Esophagus (tissue), 2 donors: ENCODE data around the gene CSH1. TPM values are rescaled to one million over a fixed set of nuclear protein-coding genes. Genes with fewer than 3 reads are reported as not detected.
"Not testable (repeated sequence)": the region's sequence is repeated elsewhere in the genome, so short reads cannot be mapped to it uniquely, and the experiment has no call there.

Experiments
- H3K27ac ChIP-seq, 2 donors: one replicate each; pipeline ENCODE4 v1.5.1; 2013; ENCODE audit warnings: low read depth in 2 of 2, mild to moderate bottlenecking in 2 of 2, inconsistent platforms in 1 of 2, low read length in 1 of 2, moderate library complexity in 1 of 2
- H3K27me3 ChIP-seq, 2 donors: one replicate each; pipeline ENCODE4 v1.6.1; 2013; ENCODE audit warnings: low read length in 2 of 2, control low read depth in 1 of 2, mild to moderate bottlenecking in 1 of 2; ENCODE audit not compliant: insufficient read depth in 2 of 2, control insufficient read depth in 1 of 2
- H3K36me3 ChIP-seq, 2 donors: one replicate each; pipeline ENCODE4 v1.6.1; 2013; ENCODE audit warnings: low read length in 1 of 2; ENCODE audit not compliant: control insufficient read depth in 2 of 2, insufficient read depth in 2 of 2
- H3K4me1 ChIP-seq, 2 donors: one replicate each; pipeline ENCODE4 v1.6.1; 2013; ENCODE audit warnings: low read length in 1 of 2; ENCODE audit not compliant: control insufficient read depth in 2 of 2, insufficient read depth in 2 of 2
- H3K4me3 ChIP-seq, 2 donors: one replicate each; pipeline ENCODE4 v1.5.1; 2013; ENCODE audit warnings: low read length in 2 of 2, mild to moderate bottlenecking in 2 of 2, low read depth in 1 of 2, moderate library complexity in 1 of 2
- H3K9me3 ChIP-seq, 2 donors: one replicate each; pipeline ENCODE4 v1.6.1; 2013; ENCODE audit warnings: mild to moderate bottlenecking in 2 of 2, low read depth in 1 of 2, low read length in 1 of 2, moderate library complexity in 1 of 2; ENCODE audit not compliant: control insufficient read depth in 2 of 2, insufficient read depth in 1 of 2
- WGBS, 2 donors: extraction: QIAGEN DNeasy Blood & Tissue Kit; methylation state at CpG; one replicate each; pipeline ENCODE4 v1.1.7; 2013; 5-methylcytosine and 5-hydroxymethylcytosine counted together
- polyA plus RNA-seq, 2 donors: library from polyadenylated mRNA; stranded (reverse); fragments of 200-250 nt; gene quantifications; one replicate each; pipeline ENCODE4 v1.2.3, GENCODE V29; 2013
- donor health status: healthy with polysubstance abuse.
- donor health status: Bipolar disorder and iron deficiency.

CSH1 gene
- polyA plus RNA-seq, 2 donors, result not detected

DNA sequence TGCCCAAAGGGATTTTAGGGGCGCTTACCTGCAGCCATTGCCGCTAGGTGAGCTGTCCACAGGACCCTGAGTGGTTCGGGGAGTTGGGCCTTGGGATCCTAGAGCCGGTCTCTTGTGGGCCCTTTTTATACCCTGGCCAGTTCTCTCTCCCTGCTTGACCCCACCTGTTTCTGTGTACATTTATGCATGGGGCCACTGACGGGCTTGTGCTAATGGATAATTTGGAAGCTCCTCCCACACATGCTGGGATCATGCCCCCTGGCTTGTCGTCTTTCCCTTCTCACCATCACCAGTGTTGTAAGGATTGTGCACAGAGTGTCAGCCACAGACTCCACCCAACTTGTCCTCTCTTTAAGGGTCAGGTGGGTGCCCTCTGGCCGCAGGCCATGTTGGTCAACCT, 22.8 kb downstream of the CSH1 start, which contains the start of gene CSH2:
CSH2 (minus strand) TSS at position 101 of the 400 bp plus-strand sequence; CDS start at position 38, 63 bp downstream.
- WGBS, 2 donors, result 80 to 82% methylated on average over 6 to 7 of the region's 7 CpGs

DNA sequence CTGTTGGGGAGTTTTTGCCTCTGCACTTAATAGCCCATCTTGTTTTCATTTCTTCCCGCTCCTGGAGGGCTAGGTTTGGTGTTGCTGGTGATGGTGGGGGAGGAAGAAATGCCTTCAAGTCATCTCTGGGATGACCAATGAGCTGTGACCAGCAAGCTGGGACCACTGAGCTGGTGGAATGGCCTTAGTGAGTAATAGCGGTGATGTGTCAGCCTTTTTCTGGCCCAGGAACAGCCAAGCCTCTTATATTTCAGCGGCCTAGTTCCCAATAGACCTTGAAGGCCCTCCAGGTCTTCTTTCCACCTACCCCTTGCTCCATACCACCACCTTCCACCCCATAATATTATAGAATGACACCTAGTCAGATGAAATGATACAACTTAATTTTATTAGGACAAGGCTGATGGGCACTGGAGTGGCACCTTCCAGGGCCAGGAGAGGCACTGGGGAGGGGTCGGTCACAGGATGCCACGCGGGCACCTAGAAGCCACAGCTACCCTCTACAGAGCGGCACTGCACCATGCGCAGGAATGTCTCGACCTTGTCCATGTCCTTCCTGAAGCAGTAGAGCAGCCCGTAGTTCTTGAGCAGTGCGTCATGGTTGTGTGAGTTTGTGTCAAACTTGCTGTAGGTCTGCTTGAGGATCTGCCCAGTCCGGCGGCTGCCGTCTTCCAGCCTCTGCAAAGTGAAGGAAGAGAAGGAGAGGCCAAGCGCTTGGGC, 24.6 kb downstream of the CSH1 start:
- WGBS, 2 donors, result 92 to 96% methylated on average over 12 to 13 of the region's 15 CpGs
- not testable (repeated sequence) for H3K4me3 ChIP-seq, H3K9me3 ChIP-seq, H3K36me3 ChIP-seq, H3K4me1 ChIP-seq, H3K27me3 ChIP-seq, H3K27ac ChIP-seq

More for the DNA sequence above, 22.8 kb downstream of the CSH1 start, which contains the start of gene CSH2:
- not testable (repeated sequence) for H3K4me3 ChIP-seq, H3K27me3 ChIP-seq, H3K27ac ChIP-seq, H3K9me3 ChIP-seq, H3K4me1 ChIP-seq, H3K36me3 ChIP-seq

- not testable (repeated sequence) for H3K27ac ChIP-seq, H3K9me3 ChIP-seq
- 91 to 93% methylated on average over 4 of the region's 4 CpGs for WGBS, 2 donors
Measured at GRCh38 chr17:63870292-63870665, 26.1 kb downstream of the CSH1 start.

GRCh38 chr17:63869491-63870291, 26.7 kb downstream of the CSH1 start:
- H3K4me1 ChIP-seq, H3K36me3 ChIP-seq, H3K27ac ChIP-seq, H3K4me3 ChIP-seq, H3K27me3 ChIP-seq, H3K9me3 ChIP-seq: not testable (repeated sequence)
- 57 to 58% methylated on average over 9 of the region's 9 CpGs for WGBS, 2 donors

More at GRCh38 chr17:63870292-63870665, 26.1 kb downstream of the CSH1 start:
- not testable (repeated sequence) for H3K4me3 ChIP-seq, H3K27me3 ChIP-seq, H3K4me1 ChIP-seq, H3K36me3 ChIP-seq

GRCh38 chr17:63866625-63867024, 29.7 kb downstream of the CSH1 start:
- 78 to 82% methylated on average over 7 of the region's 7 CpGs for WGBS, 2 donors
- not testable (repeated sequence) for H3K4me3 ChIP-seq, H3K4me1 ChIP-seq, H3K27me3 ChIP-seq, H3K36me3 ChIP-seq, H3K9me3 ChIP-seq, H3K27ac ChIP-seq

GRCh38 chr17:63859257-63859656, 37.1 kb downstream of the CSH1 start:
- Histone ChIP-seq H3K27ac (no peak overlapping the region), H3K4me1 (no peaks in the 10 kb centered on the region), H3K27me3 (peaks cover 0 to 2% of the 10 kb centered on the region in 2 donors), H3K36me3 (no peaks in the 10 kb centered on the region), H3K4me3 (no peak overlapping the region), H3K9me3 (no peaks in the 10 kb centered on the region)
- WGBS, 2 donors, result 81 to 84% methylated on average over 3 of the region's 3 CpGs

DNA sequence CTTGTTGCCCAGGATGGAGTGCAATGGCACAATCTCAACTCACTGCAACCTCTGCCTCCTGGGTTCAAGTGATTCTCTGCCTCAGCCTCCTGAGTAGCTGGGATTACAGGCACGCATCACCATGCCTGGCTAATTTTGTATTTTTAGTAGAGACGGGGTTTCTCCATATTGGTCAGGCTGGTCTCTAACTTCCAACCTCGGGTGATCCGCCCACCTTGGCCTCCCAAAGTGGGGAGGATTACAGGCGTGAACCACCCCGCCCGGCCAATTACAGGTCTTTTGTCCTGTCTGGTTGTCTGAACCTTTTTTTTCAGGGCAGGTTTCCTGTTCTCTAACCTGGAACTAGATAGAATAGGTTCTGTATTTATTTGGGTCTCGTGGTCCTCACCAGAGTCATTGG, 39.9 kb downstream of the CSH1 start:
- 85 to 91% methylated on average over 8 of the region's 8 CpGs for WGBS, 2 donors
- H3K9me3 ChIP-seq, result not testable (repeated sequence)

DNA sequence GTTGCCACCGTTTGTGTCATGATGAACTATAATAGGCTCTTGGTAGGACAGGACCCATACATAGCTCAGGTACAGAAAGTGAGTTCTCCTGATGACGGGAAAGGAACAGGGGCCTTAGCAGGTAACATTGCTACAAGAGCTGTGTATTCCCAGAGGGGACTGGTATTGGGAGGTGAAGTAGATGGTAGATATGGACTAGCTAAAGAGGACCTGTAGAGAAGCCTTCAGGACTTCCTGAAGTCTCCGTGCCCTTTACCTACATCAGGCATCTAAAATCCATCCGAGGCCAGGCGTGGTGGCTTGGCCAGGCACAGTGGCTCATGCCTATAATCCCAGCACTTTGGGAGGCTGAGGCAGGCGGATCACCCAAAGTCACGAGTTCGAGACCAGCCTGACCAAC, 41.2 kb downstream of the CSH1 start:
- 90 to 91% methylated on average over 8 of the region's 8 CpGs for WGBS, 2 donors
- Histone ChIP-seq H3K9me3 (no peaks in the 10 kb centered on the region), H3K4me3 (no peak overlapping the region), H3K4me1 (no peaks in the 10 kb centered on the region), H3K27me3 (peaks cover 0 to 2% of the 10 kb centered on the region in 2 donors), H3K36me3 (no peaks in the 10 kb centered on the region), H3K27ac (no peak overlapping the region)

More for the DNA sequence above, 39.9 kb downstream of the CSH1 start:
- H3K4me3 ChIP-seq, H3K4me1 ChIP-seq, H3K27me3 ChIP-seq, H3K36me3 ChIP-seq, H3K27ac ChIP-seq: not testable (repeated sequence)

GRCh38 chr17:63854709-63855108, 41.7 kb downstream of the CSH1 start:
- Histone ChIP-seq H3K4me1 (no peaks in the 10 kb centered on the region), H3K36me3 (no peaks in the 10 kb centered on the region), H3K27ac (no peak overlapping the region), H3K4me3 (no peak overlapping the region), H3K27me3 (no peaks in the 10 kb centered on the region), H3K9me3 (no peaks in the 10 kb centered on the region)
- WGBS, 2 donors, result 74 to 87% methylated on average over 5 of the region's 5 CpGs
